ENCODE results near the gene B4GALT5.
"Not testable (repeated sequence)": the region's sequence is repeated elsewhere in the genome, so short reads cannot be mapped to it uniquely, and the experiment has no call there.

B4GALT5 gene

DNA sequence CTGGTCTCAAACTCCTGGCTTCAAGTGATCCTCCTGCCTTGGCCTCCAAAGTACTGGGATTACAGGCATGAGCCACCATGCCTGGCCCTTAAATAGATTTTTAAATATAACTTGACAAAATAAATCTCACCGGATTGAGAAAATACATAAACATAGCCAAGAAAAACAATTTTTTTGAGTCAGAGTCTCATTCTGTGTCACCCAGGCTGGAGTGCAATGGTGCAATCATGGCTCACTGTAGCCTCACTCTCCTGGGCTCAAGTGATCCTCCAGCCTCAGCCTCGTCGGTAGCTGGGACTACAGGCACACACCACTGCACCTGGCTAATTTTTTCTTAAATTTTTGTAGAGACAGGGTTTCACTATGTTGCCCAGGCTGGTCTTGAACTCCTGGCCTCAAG, 85.4 kb downstream of the B4GALT5 start:
- DNase-seq (ENCODE audit: low spot score): not testable (repeated sequence)

DNA sequence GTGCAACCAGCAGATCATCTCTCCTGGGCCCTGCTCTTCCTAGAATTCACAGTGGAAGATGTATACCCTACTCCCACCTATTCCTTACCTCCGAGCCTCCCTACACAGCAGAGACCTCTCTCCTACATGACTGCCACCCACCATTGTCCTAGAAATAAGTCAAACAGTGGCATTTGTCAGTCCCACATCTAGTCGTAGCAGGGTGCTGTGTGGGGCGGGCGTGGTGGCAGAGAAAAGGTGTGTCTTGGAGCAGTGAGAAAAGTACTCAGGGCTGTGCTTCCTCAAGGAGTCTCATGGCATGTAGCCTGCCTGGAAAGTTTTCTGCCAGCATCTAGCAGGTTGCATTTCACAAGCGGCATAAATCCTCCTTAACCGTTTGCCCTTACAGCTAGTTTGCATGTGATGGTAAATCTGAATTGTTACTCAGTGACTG, 86.3 kb downstream of the B4GALT5 start:
- no peak for DNase-seq (ENCODE audit: low spot score)

GRCh38 chr20:49624988-49625387, 88.7 kb downstream of the B4GALT5 start:
- not testable (repeated sequence) for DNase-seq (ENCODE audit: low spot score)

GRCh38 chr20:49624317-49624716, 89.4 kb downstream of the B4GALT5 start:
- DNase-seq (ENCODE audit: low spot score): no peak

GRCh38 chr20:49622243-49622642, 91.4 kb downstream of the B4GALT5 start:
- no peak for DNase-seq (ENCODE audit: low spot score)

DNA sequence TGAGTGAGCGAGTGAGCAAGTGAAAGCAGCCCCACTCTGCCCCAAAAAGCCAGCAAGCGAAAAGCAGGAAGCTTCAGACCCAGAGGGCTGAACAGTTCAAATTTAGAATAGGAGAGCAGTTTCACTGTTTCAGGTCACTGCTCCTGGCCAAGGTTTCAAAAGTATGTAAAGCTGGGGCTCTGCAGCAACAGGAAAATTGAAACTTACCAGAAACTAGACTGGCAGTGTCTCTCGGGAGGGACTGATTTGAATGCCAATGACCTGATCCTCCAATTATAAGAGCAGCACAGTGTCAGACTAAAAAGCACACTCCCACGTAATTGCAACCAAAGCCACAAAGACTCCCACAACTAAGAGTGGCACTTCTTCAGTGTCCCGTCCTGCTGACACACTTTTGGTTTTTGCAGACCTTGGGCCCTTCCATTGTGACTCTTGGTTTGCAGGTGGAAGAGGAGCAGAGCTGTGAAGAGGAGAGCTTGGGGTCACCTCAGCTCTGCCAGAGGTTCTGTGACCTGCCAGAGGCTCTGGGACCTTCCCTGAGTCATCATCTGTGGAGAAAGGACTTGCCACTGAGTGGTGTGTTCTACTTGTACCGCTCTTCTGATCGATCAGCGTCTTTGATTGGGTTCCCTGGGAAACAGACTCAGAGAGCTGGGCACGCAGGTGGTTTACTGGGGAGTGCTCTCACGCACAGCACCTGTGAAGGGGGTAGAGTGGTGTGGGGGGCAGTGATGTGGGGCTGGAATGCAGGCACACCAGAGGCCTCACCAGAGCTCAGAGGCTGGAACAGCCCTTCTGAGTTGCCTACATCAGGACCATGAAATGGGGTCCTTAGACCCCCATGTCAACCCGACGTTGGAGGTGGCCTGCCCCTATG, 93.1 kb downstream of the B4GALT5 start:
- DNase-seq (ENCODE audit: low spot score): no peak

- no peak for DNase-seq (ENCODE audit: low spot score)
Measured at GRCh38 chr20:49619113-49620048, 94.3 kb downstream of the B4GALT5 start.

GRCh38 chr20:49618289-49618688, 95.4 kb downstream of the B4GALT5 start:
- DNase-seq (ENCODE audit: low spot score): no peak

- DNase-seq (ENCODE audit: low spot score): not testable (repeated sequence)
Measured at GRCh38 chr20:49617394-49617793, 96.3 kb downstream of the B4GALT5 start.

DNA sequence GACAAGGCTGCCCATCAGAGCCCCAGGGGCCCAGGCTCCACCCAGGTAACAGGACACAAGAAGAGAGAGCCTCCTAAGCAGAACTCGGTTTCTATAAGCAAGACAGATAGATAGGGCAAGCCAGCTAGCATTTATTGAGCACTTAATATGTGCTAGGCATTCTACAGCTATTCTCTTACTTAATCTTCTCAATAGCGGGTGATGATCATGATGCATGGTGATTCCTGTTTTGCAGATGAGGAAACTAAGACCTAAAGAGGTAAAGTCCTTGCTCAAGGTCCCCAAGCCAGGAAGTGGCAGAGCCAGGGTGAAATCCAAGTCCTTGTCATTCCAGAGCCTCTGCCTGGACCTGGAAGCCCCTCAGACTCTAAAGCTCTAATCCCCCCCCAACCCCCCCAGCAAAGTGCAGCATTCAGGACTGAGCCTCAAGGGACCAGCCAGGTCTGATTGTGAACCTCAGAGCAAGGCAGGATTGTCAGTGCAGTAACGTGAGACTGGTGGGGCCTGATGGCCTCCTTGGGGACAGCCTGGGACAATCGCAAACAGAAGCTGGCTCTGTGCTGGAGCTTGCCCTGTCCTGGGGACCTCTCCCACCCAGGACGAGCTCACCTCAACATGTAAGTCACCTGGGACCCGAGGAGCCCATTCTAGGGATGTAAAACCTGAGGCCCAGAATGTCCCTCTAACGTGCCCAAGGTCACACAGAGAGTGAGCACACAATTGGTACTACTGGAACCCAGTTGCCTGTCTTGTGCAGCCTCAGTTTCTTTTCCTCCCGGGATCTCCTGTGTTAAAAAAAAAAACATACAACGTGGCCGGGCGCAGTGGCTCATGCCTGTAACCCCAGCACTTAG, 97.3 kb downstream of the B4GALT5 start:
- DNase-seq (ENCODE audit: low spot score): no peak

- no peak for DNase-seq (ENCODE audit: low spot score)
Measured at GRCh38 chr20:49615401-49616153, 98.1 kb downstream of the B4GALT5 start.

DNA sequence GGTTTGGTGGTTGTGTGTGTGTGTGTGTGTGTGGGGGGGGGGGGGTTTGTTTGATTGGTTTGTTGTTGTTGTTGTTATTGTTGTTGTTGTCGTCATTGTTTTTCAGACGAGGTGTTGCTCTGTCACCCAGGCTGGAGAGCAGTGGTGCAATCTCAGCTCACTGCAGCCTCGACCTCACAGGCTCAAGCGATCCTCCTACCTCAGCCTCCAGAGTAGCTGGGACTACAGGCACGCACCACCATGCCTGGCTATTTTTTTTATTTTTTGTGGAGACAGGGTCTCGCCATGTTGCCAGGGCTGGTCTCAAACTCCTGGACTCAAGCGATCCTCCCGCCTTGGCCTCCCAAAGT, 98.7 kb downstream of the B4GALT5 start:
- DNase-seq (ENCODE audit: low spot score): not testable (repeated sequence)

- no peak for DNase-seq (ENCODE audit: low spot score)
Measured at GRCh38 chr20:49614338-49615050, 99.2 kb downstream of the B4GALT5 start.

- no peak for DNase-seq (ENCODE audit: low spot score)
Measured at GRCh38 chr20:49612127-49612738, 101.4 kb downstream of the B4GALT5 start.

- DNase-seq (ENCODE audit: low spot score): not testable (repeated sequence)
Measured at GRCh38 chr20:49611539-49612126, 102.0 kb downstream of the B4GALT5 start.

DNA sequence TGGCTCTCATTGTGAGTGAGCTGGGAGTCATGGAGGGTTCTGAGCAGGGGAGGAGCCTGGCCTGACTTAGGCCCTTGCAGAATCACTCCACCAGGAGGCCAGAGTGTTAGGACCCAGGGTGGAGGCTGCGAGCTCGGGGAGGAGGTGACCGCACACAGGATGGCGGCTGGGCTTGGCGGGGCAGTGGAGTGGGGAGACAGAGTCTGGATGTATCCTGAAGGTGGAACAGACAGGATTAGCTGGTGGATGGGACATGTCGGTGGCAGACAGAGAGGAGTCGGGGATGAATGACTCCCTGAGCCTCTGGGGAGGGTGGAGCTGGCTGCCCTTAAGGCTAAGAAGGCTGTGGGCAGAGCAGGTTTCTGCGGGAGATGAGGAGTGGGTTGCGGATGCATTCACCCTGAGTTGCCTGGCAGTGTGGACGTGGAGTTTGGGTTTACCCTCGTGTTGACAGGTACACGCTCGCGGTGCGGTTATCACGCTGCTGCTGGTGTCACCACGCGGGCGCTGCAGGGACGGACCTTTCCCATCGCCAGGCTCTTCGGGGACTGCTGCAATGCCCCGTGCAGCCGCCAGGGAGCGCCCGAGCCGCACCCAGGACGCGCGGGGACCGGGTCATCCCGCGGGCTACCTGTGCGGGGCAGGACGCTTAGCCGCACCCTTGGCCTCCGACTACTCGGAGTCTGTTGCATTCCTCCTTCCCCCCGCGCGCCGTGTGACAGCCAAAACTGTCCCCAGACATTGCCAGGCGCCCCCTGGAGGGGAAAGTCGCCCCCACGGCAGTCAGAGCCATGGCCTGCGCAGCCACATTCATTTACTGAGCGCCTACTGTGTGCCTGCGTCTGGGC, 102.8 kb downstream of the B4GALT5 start:
- peak; percentile 67 for DNase-seq (ENCODE audit: low spot score)

DNA sequence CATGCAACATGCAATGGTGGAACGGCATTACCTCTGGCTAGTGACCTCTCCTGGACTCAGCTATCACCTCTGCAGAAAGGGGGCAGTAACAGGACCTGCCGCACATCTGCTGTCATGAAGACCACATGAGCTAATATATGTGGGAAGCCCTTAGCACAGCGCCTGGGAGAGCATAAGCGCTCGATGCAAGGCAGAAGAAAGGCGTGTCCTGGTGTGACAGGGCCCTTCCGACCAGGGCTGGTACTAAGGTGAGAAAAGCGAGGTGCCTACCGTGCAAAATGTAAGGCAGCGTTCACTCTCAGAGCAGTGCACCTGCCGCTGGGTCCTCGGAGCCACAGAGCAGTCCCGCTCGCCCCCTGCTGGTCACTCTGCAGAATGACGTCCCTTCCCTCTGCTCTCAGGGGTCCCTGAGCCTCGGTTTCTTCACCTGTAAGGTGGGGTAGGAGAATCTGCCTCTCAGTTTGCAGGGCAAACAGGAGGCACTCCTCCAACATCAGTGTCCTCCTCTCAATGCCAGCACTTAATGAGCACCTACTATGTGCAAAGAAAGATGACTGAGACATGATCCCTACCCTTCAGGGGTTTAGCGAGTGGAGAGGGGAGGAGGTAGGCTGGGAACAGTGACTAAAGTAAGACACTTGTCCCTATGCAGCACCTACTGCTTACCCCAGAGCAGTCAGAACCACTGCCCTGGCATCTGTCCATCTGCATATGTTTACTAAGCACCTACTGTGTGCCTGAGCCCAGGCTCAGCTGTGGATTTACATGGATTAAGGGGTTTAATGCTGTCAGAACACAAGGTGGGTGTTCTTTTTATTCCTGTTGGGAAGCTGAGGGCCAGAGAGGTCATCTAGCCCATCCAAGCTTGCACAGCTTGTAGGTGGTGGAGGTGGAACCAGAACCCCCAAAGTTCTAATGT, 104.7 kb downstream of the B4GALT5 start:
- peak; percentile 49 for DNase-seq (ENCODE audit: low spot score)

- no peak for DNase-seq (ENCODE audit: low spot score)
Measured at GRCh38 chr20:49607568-49607967, 106.1 kb downstream of the B4GALT5 start.

Data from RKO (cell line).